Measurements from ENCODE around the gene DLX1.

Gene DLX1

GRCh38 chr2:172100935-172101820, 15.9 kb downstream of the DLX1 start (continued):
- TF ChIP-seq RBAK (tag by site-specific recombination; IDR thresholded peaks at IDR 0.05) (no peak), ZNF837 (tag by site-specific recombination; IDR thresholded peaks at IDR 0.05) (no peak), ZNF692 (tag by site-specific recombination; IDR thresholded peaks at IDR 0.05) (0 out of 2 replicates have a peak, but pooled peaks have one; percentile 20), ZNF394 (tag by site-specific recombination; IDR thresholded peaks at IDR 0.05; ENCODE audit: borderline replicate concordance) (peak; percentile 50; the same call in 1 of the 2 replicates), ZBTB11 (tag by site-specific recombination; conservative IDR thresholded peaks at IDR 0.05; ENCODE audit: low read depth) (0 out of 2 replicates have a peak, but pooled peaks have one; percentile 17), HIC1 (tag by site-specific recombination; IDR thresholded peaks at IDR 0.05) (peak; percentile 26; the same call in 1 of the 2 replicates), PRDM1 (tag by site-specific recombination; IDR thresholded peaks at IDR 0.05) (no peak), ZNF473 (tag by site-specific recombination; IDR thresholded peaks at IDR 0.05) (no peak), HOXA7 (CRISPR knock-in tag; IDR thresholded peaks at IDR 0.05; ENCODE audit: borderline replicate concordance) (no peak), ZNF366 (tag by site-specific recombination; conservative IDR thresholded peaks at IDR 0.05) (no peak), ZNF707 (tag by site-specific recombination; IDR thresholded peaks at IDR 0.05) (no peak), INSM2 (tag by site-specific recombination; IDR thresholded peaks at IDR 0.05) (no peak), ZNF423 (tag by site-specific recombination; IDR thresholded peaks at IDR 0.05) (peak; percentile 96), ZNF610 (tag by site-specific recombination; IDR thresholded peaks at IDR 0.05; ENCODE audit: borderline replicate concordance) (no peak), ZNF324 (tag by site-specific recombination; IDR thresholded peaks at IDR 0.05) (no peak), ZBTB17 (tag by site-specific recombination; IDR thresholded peaks at IDR 0.05) (no peak), ZNF664 (tag by site-specific recombination; IDR thresholded peaks at IDR 0.05) (no peak), ZNF449 (tag by site-specific recombination; IDR thresholded peaks at IDR 0.05) (no peak), ZNF549 (tag by site-specific recombination; IDR thresholded peaks at IDR 0.05) (no peak), ZSCAN23 (tag by site-specific recombination; IDR thresholded peaks at IDR 0.05) (no peak), ZBTB48 (tag by site-specific recombination; IDR thresholded peaks at IDR 0.05) (peak; percentile 43; the same call in 1 of the 2 replicates), ZNF138 (tag by site-specific recombination; IDR thresholded peaks at IDR 0.05; ENCODE audit: borderline replicate concordance) (no peak)
- TF ChIP-seq, protein P1, sequence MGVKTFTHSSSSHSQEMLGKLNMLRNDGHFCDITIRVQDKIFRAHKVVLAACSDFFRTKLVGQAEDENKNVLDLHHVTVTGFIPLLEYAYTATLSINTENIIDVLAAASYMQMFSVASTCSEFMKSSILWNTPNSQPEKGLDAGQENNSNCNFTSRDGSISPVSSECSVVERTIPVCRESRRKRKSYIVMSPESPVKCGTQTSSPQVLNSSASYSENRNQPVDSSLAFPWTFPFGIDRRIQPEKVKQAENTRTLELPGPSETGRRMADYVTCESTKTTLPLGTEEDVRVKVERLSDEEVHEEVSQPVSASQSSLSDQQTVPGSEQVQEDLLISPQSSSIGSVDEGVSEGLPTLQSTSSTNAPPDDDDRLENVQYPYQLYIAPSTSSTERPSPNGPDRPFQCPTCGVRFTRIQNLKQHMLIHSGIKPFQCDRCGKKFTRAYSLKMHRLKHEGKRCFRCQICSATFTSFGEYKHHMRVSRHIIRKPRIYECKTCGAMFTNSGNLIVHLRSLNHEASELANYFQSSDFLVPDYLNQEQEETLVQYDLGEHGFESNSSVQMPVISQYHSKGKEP (tag by site-specific recombination; IDR thresholded peaks at IDR 0.05) = no peak
- TF ChIP-seq, protein P2, sequence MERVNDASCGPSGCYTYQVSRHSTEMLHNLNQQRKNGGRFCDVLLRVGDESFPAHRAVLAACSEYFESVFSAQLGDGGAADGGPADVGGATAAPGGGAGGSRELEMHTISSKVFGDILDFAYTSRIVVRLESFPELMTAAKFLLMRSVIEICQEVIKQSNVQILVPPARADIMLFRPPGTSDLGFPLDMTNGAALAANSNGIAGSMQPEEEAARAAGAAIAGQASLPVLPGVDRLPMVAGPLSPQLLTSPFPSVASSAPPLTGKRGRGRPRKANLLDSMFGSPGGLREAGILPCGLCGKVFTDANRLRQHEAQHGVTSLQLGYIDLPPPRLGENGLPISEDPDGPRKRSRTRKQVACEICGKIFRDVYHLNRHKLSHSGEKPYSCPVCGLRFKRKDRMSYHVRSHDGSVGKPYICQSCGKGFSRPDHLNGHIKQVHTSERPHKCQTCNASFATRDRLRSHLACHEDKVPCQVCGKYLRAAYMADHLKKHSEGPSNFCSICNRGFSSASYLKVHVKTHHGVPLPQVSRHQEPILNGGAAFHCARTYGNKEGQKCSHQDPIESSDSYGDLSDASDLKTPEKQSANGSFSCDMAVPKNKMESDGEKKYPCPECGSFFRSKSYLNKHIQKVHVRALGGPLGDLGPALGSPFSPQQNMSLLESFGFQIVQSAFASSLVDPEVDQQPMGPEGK (tag by site-specific recombination; IDR thresholded peaks at IDR 0.05) = peak; percentile 91
